GM18907 (cell line): Measurements from ENCODE around the gene DDX52.
A peak's percentile ranks its signal among the peaks of the same experiment; 100 is the strongest.
"Not testable (repeated sequence)": the region's sequence is repeated elsewhere in the genome, so short reads cannot be mapped to it uniquely, and the experiment has no call there.

Source experiments
- ATAC-seq: cut with Tn5 transposase; IDR thresholded peaks from one replicate; pipeline ENCODE4 v1.9.1; 2021; ENCODE audit warnings: mild to moderate bottlenecking, moderate library complexity; ENCODE audit not compliant: unreplicated experiment

DDX52 gene

GRCh38 chr17:37651849-37652248 is 8.6 kb upstream of the DDX52 start:
- ATAC-seq, result no peak

DNA sequence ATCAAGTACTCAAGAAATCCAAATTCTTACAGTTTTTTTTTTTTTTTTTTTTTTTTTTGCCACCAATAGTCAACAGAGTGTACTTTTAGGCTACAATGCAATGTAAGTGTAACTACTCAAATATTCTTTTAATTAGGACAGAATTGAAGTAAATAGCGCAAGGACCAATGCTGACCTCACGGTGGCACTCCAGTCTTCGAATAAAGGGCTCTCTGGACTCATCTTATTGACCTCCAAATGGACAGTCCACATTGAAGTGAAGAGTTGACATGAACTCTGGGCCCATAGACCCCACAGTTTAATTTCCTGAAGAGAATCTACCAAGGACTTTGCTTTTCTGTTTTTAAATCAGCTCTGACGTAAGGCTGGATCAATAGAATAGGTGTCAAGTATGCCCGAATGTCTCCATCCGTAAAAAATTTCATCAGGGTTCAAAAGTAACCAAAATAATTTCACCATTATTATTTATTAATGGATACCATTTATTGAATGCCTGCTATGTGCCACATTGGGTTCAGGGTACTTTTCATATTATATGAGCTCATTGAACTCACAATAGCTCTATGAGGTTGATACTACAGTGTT is 7.3 kb upstream of the DDX52 start:
- ATAC-seq, result no peak

GRCh38 chr17:37648555-37648954 is 5.3 kb upstream of the DDX52 start:
- no peak for ATAC-seq

- no peak for ATAC-seq
Measured at GRCh38 chr17:37647856-37648255, 4.6 kb upstream of the DDX52 start.

GRCh38 chr17:37643869-37644268 is 623 bp upstream of the DDX52 start:
- no peak for ATAC-seq

DNA sequence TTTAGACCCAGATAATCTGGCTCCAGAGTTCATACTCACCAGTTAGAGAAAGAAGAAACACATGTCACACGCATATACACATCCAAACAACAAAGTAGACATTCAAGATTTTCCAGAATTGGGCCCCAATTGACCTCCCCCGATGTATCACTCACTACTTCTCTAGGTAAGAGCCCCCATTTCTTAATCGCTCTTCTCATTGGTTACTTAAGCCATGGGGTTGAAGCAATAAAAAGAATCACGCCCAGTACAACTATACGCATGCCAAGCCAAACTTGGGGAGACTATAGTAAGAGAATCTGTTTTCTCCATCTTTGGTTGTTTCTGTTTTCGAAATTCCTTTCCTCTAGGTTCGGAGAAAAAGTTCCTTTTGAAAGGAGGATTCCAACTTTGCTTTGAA is 565 bp downstream of the DDX52 start:
- ATAC-seq, result no peak

- no peak for ATAC-seq
Measured at GRCh38 chr17:37640015-37640414, 3.2 kb downstream of the DDX52 start.

- ATAC-seq, result no peak
Measured at GRCh38 chr17:37637956-37638355, 5.3 kb downstream of the DDX52 start.

DNA sequence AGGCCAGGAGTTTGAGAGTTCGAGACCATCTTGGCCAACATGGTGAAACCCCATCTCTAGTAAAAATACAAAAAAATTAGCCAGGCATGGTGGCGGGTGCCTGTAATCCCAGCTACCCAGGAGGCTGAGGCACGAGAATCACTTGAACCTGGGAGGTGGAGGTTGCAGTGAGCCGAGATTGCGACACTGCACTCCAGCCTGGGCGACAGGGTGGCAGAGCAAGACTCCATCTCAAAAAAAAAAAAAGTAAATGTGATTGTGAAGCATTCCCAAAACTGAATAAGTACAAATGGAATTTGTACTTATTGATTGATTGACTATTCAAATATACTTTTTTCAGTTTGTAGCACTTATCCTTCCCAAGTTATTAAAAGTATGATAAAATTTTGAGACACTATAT is 26.8 kb downstream of the DDX52 start:
- not testable (repeated sequence) for ATAC-seq

DNA sequence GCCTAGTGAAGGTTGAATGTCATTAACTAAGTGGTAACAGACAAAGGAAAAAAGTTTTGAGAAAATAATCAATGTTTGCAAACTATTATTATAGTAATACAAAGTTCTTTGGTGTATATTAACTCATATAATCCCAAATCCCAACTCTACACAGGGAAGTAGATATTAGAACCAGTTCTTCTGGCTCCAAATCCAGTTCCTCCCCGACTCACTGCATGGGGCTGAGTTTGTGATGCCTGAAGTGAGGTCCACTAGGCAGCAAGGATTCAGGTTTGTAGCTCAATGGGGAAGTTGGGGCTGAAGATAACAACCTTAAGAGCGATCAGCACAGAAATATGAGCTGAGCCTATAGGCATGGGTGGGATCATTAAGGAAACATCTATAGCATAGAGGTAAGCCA is 28.4 kb downstream of the DDX52 start:
- no peak for ATAC-seq

DNA sequence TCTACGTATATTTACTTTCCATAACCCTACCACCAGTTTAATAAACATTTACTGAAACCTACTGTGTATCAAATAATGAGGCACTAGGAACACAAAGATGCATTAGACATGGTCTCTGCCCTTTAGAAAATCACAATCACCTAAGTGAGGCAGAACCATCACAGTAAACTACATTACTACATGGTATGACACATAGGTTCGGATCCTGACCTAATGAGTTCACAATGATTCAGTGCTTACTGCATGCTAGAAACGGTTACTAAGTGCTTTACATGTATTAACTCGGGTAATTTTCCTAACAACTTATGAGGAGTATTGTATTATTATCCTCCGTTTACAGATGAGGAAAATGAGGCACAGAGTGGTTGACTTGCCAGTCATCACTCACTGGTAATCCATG is 28.9 kb downstream of the DDX52 start:
- ATAC-seq, result no peak

DNA sequence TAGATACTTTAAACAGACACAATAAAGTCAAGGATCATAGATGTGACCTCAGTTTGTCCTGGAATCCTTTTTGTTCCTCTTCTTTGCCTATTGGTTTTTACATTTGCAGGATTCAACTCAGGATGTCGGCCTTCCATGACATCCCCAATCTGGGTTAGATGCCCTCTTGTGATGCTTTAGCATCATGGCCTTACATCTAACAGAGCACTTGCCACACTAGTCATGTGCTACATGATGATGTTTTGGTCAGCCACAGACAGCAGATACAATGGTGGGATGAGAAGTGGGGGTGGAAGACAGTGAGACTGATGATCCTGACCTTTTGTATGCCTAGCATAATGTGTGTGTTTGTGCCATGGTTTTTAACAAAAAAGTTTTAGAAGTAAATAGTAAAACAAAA is 32.3 kb downstream of the DDX52 start:
- no peak for ATAC-seq

DNA sequence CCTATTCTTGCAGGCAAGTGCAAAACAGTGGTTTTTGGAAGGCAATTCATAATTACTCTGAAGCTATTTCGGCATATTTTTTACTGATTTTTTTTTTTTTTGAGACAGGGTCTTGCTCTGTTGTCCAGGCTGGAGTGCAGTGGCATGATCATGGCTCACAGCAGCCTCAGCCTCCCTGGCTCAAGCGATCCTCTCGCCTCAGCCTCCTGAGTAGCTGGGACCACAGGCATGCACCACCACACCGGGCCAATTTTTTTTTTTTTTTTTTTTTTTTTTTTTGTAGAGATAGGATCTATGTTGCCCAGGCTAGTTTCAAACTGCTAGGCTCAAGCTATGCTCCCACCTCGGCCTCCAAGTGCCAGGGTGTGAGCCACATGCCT is 33.2 kb downstream of the DDX52 start:
- ATAC-seq, result not testable (repeated sequence)

DNA sequence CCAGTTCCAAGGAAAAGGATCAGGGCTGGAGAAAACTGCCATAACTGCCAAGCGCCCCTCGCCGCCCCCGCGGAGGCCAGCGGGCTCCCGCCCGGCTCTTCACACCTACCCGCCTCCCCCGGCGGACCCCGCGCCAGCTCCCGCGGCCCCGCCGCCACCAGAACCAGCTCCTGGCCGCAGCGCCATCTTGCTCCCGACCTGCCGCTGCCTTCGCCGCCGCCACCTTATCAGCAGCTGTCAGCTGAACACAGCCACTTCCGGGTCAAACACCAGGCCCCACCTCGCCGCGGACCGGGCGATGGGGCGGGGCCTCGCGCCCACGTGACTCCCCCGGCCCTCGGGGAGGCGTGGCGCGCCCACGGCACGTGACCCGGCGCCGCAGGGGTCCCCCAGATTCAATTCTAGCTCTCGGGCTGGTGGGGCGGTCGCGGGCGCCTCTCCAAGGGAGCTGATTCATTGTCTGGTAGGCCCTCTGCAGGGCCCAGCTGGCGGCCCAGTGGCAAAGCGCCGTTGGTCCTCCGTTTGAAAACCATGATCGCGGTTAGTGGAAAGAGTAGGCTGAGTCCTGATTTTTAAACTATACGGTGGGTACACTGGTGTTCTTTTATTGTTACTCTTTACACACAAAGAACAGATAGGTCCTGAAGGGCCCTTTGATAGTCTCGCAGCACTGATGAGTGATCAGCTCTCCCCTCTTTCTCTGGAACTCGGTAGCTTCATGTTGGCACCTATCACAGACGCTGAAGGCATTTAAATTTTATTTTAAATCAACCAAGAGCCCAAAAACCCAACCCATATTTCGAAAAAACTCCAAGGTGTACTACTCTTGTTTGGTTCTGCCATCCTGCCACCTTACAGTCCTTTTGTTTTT is 33.8 kb downstream of the DDX52 start, which contains the start of gene SYNRG:
Gene SYNRG (minus strand): TSS at position 249 of the 871 bp plus-strand sequence. CDS start 63 bp downstream, at position 186.
- peak; percentile 87 for ATAC-seq

- ATAC-seq, result peak; percentile 28
Measured at GRCh38 chr17:37608351-37609169, 34.7 kb downstream of the DDX52 start.

DNA sequence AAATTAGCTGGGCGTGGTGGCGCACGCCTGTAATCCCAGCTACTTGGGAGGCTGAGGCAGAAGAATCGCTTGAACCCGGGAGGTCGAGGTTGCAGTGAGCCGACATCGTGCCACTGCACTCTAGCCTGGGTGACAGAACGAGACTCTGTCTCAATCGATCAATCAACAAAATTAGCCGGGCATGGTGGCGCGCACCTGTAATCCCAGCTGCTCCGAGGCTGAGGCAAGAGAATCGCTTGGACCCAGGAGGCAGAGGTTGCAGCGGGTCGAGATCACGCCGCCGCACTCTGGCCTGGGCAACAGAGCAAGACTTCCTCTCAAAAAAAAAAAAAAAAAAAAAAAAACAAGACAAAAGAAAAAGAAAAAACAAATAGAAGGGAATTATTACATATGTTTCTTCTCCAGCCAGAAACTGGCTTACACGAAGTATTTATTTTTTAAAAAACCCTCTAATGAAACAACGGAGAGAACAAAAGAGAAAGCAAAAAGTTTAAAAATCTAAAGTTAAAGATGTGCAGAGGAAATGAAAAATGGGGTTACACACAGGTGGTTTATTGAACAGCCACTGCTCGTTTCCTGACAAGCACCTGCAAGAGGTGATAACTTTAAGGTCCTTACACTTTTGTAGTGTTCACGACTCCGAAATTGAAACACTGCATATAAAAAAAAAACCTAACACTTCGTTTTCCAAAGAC is 35.5 kb downstream of the DDX52 start:
- ATAC-seq, result no peak

DNA sequence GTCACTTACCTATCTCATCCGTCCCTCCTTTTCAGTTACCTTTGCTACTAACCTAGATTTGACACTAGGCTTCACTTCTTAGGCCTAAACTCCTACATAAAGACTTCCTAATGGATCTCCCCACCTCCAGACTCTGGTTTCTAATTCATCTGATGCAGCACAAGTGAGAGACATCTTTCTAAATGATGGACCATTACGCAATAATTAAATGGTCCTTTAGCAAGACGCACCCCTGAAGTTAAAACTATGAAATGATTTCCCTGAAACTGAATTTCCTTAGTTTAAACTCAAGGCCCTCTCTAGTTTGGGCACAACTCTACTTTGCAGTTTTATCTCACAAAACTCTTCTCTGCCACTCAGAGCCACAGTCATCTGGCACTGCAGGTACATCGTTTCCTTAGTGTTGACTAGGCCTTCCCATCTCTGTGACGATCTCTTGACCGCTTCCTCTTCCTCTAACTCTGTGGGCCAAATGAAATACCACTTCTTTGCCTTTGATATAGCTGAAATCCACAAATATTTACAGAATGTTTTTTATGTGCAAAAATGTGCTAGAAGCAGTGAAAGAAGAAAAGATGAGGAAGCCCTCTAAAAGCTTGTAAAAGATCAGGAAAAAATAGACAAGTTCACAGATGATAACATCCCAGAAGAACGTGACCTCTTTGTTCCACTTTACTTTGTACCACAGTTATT is 37.3 kb downstream of the DDX52 start:
- ATAC-seq, result no peak

GRCh38 chr17:37605081-37605480 is 38.2 kb downstream of the DDX52 start:
- no peak for ATAC-seq

- no peak for ATAC-seq
Measured at GRCh38 chr17:37604556-37604955, 38.7 kb downstream of the DDX52 start.

GRCh38 chr17:37598145-37598544 is 45.1 kb downstream of the DDX52 start:
- no peak for ATAC-seq
